Activated T-helper 1 cell treated with anti-CD3 and anti-CD28 coated beads, Interleukin-12 subunit alpha, Interleukin-12 subunit beta, Interleukin-2, Interleukin-4 antibody, amounts not matched to agents 30 ng/mL and 10 ng/mL and 1 ng/mL, durations not matched to agents 14 hours and 24 hours and 36 hours (primary cell): ENCODE data around the gene C9orf78. TPM values are rescaled to one million over a fixed set of nuclear protein-coding genes. Genes with fewer than 3 reads are reported as not detected.

Experiments
- DNase-seq: peaks from one replicate; pipeline ENCODE4 v3.0.0; 2021; ENCODE audit warnings: low spot score
- H3K27ac Mint-ChIP-seq: one replicate; pipeline ENCODE4 v1.8.0; 2021; ENCODE audit warnings: mild to moderate bottlenecking, mixed read lengths
- H3K27me3 Mint-ChIP-seq: one replicate; pipeline ENCODE4 v1.8.0; 2022; ENCODE audit warnings: mild to moderate bottlenecking, moderate library complexity, mixed read lengths; ENCODE audit not compliant: insufficient read depth
- H3K36me3 Mint-ChIP-seq: one replicate; pipeline ENCODE4 v1.8.0; 2021; ENCODE audit warnings: low read depth, mixed read lengths
- H3K4me1 Mint-ChIP-seq: one replicate; pipeline ENCODE4 v1.8.0; 2021; ENCODE audit warnings: low read depth, mixed read lengths
- H3K4me3 Mint-ChIP-seq: one replicate; pipeline ENCODE4 v1.8.0; 2021; ENCODE audit warnings: mild to moderate bottlenecking, moderate library complexity, mixed read lengths
- H3K9me3 Mint-ChIP-seq: one replicate; pipeline ENCODE4 v1.8.0; 2021; ENCODE audit warnings: mixed read lengths
- intact Hi-C: fragments of 100-400 bp; cut with micrococcal nuclease; formaldehyde crosslinking; loops from one replicate; pipeline ENCODE4 v1.15.1; 2024
- total RNA-seq: library from RNA; stranded (reverse); gene quantifications from 2 replicates; pipeline ENCODE4 v1.2.3, GENCODE V29; 2022

Gene C9orf78
- total RNA-seq, 1 donor from 2014 or later: 67.4 TPM

DNA sequence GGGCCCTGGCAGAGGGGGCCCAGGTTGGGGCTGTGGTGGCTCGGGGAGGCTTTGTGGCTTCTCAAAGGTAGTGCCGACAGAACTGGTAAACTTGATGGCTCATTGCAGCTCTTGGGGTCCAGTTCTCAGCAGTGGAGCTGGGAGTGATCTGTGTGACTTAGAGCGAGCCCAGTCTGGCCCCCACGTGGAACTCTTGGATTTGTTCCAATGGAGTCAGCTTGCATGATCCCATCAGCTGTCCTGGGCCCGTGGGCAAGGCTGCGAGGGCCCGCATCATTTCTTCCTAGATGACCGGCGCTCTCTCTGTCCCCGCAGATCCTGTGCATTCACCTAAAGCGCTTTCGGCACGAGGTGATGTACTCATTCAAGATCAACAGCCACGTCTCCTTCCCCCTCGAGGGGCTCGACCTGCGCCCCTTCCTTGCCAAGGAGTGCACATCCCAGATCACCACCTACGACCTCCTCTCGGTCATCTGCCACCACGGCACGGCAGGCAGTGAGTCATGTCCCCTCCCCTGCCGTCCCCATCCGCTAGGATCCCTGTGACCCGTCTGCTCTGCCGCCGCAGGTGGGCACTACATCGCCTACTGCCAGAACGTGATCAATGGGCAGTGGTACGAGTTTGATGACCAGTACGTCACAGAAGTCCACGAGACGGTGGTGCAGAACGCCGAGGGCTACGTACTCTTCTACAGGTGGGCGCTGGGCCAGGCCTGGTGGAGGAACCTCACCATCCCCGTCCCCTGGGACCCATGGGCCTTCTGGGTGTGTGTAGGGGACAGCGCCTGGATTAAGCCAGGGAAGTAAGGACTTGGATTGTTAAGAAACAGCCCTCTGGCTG lies 39.4 kb upstream of the C9orf78 start:
- Mint-ChIP-seq H3K4me1 (peaks cover 17% of the 10 kb centered on the region), H3K4me3 (no peak overlapping the region), H3K27me3 (no peaks in the 10 kb centered on the region), H3K27ac (no peak overlapping the region), H3K9me3 (no peaks in the 10 kb centered on the region), H3K36me3 (peaks cover 38% of the 10 kb centered on the region)
- DNase-seq: no peak
- intact Hi-C loops: no loop called here

DNA sequence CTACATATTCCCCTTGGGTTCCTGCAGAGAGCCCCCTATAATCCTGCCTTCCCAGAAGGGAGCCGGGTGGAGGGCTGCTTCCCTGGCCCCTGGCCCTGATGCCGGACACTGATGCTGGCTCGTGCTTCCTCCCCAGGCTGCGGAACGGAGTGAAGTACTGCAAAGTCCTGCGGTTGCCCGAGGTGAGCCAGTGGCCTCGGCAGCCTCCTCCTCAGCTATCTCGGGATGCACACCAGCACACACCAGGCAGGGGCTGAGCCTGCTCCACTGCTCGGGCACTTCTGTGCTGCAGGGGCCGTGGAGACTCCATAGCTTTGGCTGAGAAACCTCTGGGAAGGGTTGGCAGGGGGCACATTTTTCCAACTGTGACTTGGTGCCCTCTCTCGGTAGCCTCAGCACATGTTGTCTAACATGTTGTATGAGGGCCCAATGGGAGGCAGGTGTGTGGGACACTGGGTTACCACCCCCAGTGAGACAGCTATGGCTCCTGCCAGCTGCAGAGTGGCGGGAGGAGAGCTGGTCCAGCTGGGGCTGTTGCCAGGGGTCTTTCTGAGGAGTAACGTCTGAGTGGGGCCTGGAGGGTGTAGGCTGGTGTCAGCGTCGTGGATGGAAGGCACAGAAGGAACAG lies 38.6 kb upstream of the C9orf78 start:
- Mint-ChIP-seq H3K4me1 (peaks cover 24% of the 10 kb centered on the region), H3K9me3 (no peaks in the 10 kb centered on the region), H3K27me3 (no peaks in the 10 kb centered on the region), H3K4me3 (no peak overlapping the region), H3K27ac (no peak overlapping the region), H3K36me3 (peaks cover 38% of the 10 kb centered on the region)
- DNase-seq: no peak
- intact Hi-C loops: no loop called here

DNA sequence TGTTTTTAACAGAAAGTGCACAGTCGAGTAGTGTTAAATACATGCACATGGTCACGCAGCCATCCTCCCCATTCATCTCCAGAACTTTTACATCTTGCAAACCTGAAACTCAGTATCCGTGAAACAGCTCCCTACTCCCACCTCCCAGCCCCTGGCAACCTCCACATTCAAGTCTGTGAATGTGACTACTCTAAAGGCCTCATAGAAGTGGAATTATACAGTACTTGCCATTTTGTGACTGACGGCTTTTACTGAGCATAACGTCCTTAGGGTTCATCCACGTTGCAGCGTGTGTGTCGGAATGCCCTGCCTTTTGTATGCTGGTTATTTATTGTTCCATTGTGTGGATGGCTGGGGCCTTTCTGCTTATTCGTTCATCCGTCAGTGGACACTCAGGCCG lies 36.0 kb upstream of the C9orf78 start:
- Mint-ChIP-seq H3K4me1 (peaks cover 46% of the 10 kb centered on the region), H3K4me3 (no peak overlapping the region), H3K36me3 (peaks cover 40% of the 10 kb centered on the region), H3K27me3 (no peaks in the 10 kb centered on the region), H3K9me3 (no peaks in the 10 kb centered on the region), H3K27ac (peak overlapping the region; percentile 59)
- intact Hi-C loops: no loop called here
- no peak for DNase-seq

DNA sequence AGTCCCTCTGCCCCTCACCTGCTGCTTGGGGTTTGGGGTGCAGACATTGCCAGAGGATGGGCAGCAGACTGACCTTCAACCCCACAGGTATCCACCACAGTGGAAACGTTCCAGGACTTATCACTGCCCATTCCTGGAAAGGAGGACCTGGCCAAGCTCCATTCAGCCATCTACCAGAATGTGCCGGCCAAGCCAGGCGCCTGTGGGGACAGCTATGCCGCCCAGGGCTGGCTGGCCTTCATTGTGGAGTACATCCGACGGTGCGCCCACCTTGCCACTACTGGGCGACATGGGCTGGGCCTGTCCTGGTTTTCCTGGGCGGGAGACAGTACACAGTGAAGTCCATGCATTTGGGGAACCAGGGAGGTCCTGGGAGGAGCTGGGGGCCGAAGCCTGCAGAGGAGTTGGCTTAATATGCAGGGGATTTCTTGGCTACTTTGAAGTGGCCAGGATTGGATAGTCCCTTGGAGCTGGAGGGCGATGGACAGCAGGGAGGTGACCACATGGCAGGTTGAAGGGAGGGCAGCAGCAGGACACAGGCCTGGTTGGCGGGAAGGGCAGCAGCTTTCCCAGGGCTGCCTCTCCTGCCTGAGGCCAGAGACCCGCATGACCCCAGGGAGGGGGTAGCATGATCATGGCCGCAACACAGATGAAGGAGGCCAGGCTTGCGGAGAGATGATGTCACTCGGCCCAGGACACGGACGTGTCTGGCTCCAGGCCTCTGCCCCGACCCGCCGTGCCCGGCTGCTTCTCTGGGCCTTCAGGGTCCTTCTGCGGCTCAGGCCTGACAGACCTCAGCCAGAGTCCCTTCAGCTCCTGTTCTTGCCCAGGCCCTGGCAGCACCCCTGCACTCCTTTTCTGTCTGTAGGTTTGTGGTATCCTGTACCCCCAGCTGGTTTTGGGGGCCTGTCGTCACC lies 34.8 kb upstream of the C9orf78 start:
- intact Hi-C loops: loop anchor here (1.0 to 5.0 kb wide), 2 partner anchors 14 to 48 kb away; partner anchors contain the start of gene TOR1A
- DNase-seq: no peak
- Mint-ChIP-seq H3K36me3 (peaks cover 44% of the 10 kb centered on the region), H3K9me3 (no peaks in the 10 kb centered on the region), H3K4me3 (peak overlapping the region; percentile 47), H3K27me3 (no peaks in the 10 kb centered on the region), H3K27ac (peak overlapping the region; percentile 87), H3K4me1 (peaks cover 54% of the 10 kb centered on the region)

DNA sequence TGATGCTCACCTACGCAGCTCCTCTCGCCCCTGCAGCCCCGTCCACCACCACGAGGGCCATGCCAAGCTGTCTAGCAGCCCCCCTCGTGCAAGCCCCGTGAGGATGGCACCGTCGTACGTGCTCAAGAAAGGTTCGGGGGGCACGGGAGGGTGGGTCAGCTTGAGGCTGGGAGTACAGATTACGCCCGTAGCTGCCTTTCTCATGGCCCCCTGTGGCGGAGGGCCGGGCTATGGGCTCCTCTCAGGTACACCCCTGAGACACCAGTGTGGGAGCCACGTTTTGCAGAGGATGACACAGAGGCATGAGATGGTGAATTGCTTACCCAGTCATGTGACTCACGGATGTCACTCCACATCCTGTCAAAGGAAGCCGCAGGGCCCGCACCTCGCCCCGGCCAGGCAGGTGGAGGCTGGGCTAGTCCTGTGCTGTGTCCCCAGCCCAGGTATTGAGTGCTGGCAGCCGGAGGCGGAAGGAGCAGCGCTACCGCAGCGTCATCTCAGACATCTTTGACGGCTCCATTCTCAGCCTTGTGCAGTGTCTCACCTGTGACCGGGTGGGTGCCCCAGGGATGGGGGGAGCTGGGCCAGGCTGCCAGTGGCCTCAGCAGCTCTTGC lies 33.9 kb upstream of the C9orf78 start:
- Mint-ChIP-seq H3K27me3 (no peaks in the 10 kb centered on the region), H3K36me3 (peaks cover 39% of the 10 kb centered on the region), H3K4me3 (peak overlapping the region; percentile 47), H3K9me3 (no peaks in the 10 kb centered on the region), H3K27ac (peak overlapping the region; percentile 87), H3K4me1 (peaks cover 60% of the 10 kb centered on the region)
- intact Hi-C loops: loop anchor here (1.0 to 5.0 kb wide), 2 partner anchors 15 to 47 kb away; partner anchors contain the start of gene TOR1A
- DNase-seq: peak; percentile 83

DNA sequence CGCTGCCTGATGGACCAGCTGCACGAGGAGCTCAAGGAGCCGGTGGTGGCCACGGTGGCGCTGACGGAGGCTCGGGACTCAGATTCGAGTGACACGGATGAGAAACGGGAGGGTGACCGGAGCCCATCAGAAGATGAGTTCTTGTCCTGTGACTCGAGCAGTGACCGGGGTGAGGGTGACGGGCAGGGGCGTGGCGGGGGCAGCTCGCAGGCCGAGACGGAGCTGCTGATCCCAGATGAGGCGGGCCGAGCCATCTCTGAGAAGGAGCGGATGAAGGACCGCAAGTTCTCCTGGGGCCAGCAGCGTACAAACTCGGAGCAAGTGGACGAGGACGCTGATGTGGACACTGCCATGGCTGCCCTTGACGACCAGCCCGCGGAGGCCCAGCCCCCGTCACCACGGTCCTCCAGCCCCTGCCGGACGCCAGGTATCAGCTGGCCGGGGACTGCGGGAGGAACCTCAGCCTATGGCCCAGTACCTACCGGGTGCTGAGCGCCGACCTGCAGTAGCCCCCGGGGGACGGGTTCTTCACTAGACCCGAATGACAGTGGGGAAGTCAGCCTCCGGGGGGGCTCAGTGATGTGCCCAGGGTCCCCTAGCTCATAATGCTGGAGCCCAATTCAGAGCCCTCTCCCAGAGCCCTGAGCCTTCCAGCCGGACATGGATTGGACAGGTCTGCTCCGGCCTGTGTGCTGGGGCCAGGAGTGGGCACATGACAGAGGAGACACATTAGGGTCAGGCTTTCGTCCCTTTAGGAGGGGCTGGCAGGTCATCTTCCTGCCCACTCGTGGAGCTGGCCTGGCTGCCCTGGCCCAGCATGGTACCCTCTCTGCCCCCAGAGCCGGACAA lies 33.2 kb upstream of the C9orf78 start:
- peak overlapping the region; percentile 47 for H3K4me3 Mint-ChIP-seq
- no peaks in the 10 kb centered on the region for H3K9me3 Mint-ChIP-seq
- no peak for DNase-seq
- peak overlapping the region; percentile 92 for H3K27ac Mint-ChIP-seq
- no peaks in the 10 kb centered on the region for H3K27me3 Mint-ChIP-seq
- H3K4me1 Mint-ChIP-seq: peaks cover 67% of the 10 kb centered on the region
- H3K36me3 Mint-ChIP-seq: peaks cover 37% of the 10 kb centered on the region
- intact Hi-C loops: loop anchor here (5.0 kb wide), 1 partner anchor 46 kb away; the partner anchor contains the start of gene TOR1A

DNA sequence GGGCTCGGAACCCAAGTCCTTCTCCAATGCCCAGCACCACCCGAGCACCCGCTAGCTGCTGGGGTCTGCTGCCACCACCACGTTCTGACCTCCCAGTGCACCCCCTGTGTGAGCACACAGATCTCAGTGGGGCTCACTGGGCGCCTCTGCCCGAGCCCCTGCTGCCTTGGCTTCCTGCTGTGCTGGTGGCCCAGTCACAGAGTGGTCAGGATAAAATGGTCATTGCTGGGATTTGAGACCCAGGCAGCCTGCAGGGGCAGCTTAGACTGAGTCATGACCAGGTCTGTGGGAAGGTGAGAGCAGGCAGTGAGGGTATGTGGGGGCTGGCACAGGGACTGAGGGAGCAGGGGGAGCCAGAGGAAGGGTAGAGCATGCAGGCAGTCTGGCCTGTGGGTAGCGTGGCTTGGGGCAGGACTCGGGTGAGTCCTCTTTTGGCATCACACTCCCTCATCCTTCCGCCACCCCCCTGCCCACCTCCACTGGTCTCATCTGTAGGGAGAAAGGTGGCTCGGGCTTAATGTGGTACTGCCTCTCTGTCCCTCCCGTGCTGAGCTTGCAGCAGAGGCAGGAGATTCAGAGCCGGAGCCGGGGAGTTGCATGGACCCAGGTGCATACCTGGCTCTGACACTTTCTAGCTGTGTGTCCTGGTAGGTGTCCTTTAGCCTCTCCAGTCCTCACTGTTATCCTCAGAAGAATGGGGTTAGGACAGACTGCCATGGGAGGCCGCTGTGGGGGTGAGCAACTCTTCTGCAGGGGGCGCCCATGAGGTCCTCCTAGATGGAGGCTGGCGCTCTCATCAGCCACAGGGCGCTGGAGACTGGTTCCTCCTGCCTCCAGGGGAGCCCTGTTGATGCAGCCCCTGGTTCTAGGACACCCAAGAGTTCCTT lies 32.3 kb upstream of the C9orf78 start:
- DNase-seq: no peak
- intact Hi-C loops: loop anchor here (5.0 kb wide), 1 partner anchor 45 kb away; the partner anchor contains the start of gene TOR1A
- H3K27ac Mint-ChIP-seq: peak overlapping the region; percentile 92
- peaks cover 40% of the 10 kb centered on the region for H3K36me3 Mint-ChIP-seq
- H3K4me3 Mint-ChIP-seq: peak overlapping the region; percentile 26
- H3K27me3 Mint-ChIP-seq: no peaks in the 10 kb centered on the region
- H3K4me1 Mint-ChIP-seq: peaks cover 72% of the 10 kb centered on the region
- H3K9me3 Mint-ChIP-seq: no peaks in the 10 kb centered on the region

DNA sequence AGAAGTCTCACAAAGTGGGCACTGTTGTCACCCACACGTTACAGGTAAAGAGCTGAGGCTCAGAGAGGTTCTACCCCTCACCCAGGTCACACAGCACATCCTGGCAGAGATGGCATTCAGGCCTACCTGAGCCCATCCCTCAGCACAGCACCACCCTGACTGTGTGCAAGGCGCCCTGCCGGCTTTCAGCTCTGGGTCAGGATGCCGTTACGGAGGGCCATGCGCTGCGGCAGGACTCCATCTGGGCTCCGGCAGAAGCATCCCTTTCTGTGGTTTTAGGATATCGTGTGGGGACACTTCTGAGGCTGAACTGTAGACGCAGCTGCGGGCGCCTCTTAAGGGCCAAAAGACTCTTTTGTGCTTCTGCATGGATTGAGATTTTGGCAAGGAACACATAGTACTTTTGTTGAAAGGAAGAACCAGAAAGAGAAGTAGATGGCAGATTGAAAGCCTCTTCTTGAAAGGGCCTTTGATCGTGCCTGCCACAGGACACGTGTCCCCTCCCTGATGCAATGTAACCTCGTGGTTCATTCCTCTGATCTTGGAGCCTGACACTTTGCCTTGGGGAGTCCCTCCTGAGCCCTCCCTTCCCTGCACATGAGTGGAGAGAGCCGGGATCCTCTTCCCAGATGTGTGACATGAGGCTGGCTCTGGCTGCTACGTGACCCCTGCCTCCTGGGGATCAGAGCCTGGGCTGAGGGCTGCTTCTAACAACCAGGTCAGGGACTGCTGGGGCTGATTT lies 31.5 kb upstream of the C9orf78 start:
- H3K27me3 Mint-ChIP-seq: no peaks in the 10 kb centered on the region
- H3K36me3 Mint-ChIP-seq: peaks cover 42% of the 10 kb centered on the region
- H3K4me3 Mint-ChIP-seq: peak overlapping the region; percentile 28
- peaks cover 76% of the 10 kb centered on the region for H3K4me1 Mint-ChIP-seq
- H3K9me3 Mint-ChIP-seq: no peaks in the 10 kb centered on the region
- DNase-seq: peak; percentile 40
- intact Hi-C loops: loop anchor here (5.0 kb wide), 1 partner anchor 44 kb away; the partner anchor contains the start of gene TOR1A
- H3K27ac Mint-ChIP-seq: peak overlapping the region; percentile 92

DNA sequence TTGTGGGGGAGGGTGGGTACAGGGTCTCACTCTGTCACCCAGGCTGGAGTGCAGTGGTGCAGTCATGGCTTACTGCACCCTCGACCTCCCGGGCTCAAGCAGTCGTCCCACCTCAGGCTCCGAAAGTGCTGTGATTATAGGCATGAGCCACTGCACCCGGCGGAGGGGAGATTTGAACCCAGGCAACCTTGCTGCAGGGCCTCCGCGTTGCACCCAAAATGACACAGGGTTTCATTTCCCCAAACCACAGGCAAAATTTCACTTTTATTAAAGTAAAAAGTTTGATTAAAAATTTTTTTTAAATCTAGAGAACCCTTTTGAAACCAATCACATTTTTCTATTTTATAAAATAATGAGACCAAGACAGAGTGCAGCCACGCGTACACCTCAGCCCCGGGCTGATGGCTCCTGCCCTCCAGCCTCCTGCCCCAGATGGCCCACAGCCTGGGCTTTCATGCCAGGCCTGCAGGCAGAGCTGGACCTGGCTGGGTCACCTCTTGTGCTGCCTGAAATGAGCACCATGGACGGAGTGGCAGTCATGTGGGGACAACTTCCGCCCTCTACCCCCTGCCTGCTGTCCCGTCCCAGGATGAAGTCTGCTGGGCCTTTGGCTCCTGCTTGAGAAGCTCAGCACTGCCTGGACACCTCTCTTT lies 30.7 kb upstream of the C9orf78 start:
- peaks cover 78% of the 10 kb centered on the region for H3K4me1 Mint-ChIP-seq

More for the DNA sequence above, 30.7 kb upstream of the C9orf78 start:
- Mint-ChIP-seq H3K4me3 (no peak overlapping the region), H3K9me3 (no peaks in the 10 kb centered on the region), H3K27ac (peak overlapping the region; percentile 92), H3K27me3 (no peaks in the 10 kb centered on the region), H3K36me3 (peaks cover 45% of the 10 kb centered on the region)
- intact Hi-C loops: loop anchor here (5.0 kb wide), 1 partner anchor 43 kb away; the partner anchor contains the start of gene TOR1A
- no peak for DNase-seq
